HepG2 (cell line): ENCODE results near the gene MRAP. TPM values are rescaled to one million over a fixed set of nuclear protein-coding genes. Genes with fewer than 3 reads are reported as not detected.

Experiments used
- ATAC-seq: fragments of 200-7000 bp; cut with Tn5 transposase; 3 replicates; pipeline ENCODE4 v1.9.1; 2020; ENCODE audit warnings: mild to moderate bottlenecking, moderate library complexity
- BruUV-seq: library from RNA; stranded (reverse); fragments of 400-500 nt; replicated peaks from 2 replicates; lab custom pipeline; 2021; lab: Mats Ljungman, UMichigan
- CTCF ChIA-PET: fragments of 300-600 bp; formaldehyde crosslinking; extraction: SDS; loops from one replicate; lab custom pipeline; 2021; ENCODE audit warnings: low total read pairs, inconsistent platforms, low intra/inter-chr PET ratio; lab: Yijun Ruan, JAX
- POLR2A ChIA-PET: fragments of 350-600 bp; sonication (Branson Sonifier 250); formaldehyde crosslinking; loops from one replicate; lab custom pipeline; 2020; ENCODE audit warnings: antibody characterized with exemption, inconsistent platforms; lab: Yijun Ruan, JAX
- DNase-seq: peaks from one replicate; pipeline ENCODE4 v3.0.0-alpha.2; 2015; ENCODE audit warnings: low spot score
- FAIRE-seq: peaks from 3 replicates; lab custom pipeline; 2011; peaks lifted over from hg19 to GRCh38; lab: Jason Lieb, UNC
- H2AFZ ChIP-seq: one replicate; pipeline ENCODE4 v1.6.1; 2011; ENCODE audit warnings: low read length, inconsistent platforms
- H3K27ac ChIP-seq: fragments of 300-600 bp; 3 replicates; pipeline ENCODE4 v1.8.0; 2011; ENCODE audit warnings: mixed run types, mild to moderate bottlenecking, mixed read lengths, low read length, inconsistent platforms; ENCODE audit not compliant: insufficient read depth; ENCODE audit errors: extremely low read length
- H3K27me3 ChIP-seq, 2 experiments: fragments of 200-600 bp in 1 of 2; 2 replicates in 1 of 2; 3 replicates in 1 of 2; pipeline versions ENCODE4 v1.6.0 to v1.8.0; 2011; ENCODE audit warnings: low read length in 2 of 2, mild to moderate bottlenecking in 2 of 2, moderate library complexity in 2 of 2, inconsistent platforms in 1 of 2; ENCODE audit not compliant: insufficient read depth in 2 of 2, control insufficient read depth in 1 of 2
- H3K36me3 ChIP-seq, 2 experiments: fragments of 200-600 bp in 1 of 2; replicated peaks in 1 of 2; 2 replicates in 1 of 2; 3 replicates in 1 of 2; pipeline versions ENCODE4 v1.5.1 to v1.8.0; 2011; ENCODE audit warnings: low read length in 2 of 2, inconsistent platforms in 1 of 2; ENCODE audit not compliant: insufficient read depth in 2 of 2, control insufficient read depth in 1 of 2
- H3K4me1 ChIP-seq: 2 replicates; pipeline ENCODE4 v1.5.1; 2012; ENCODE audit warnings: low read length, inconsistent platforms; ENCODE audit not compliant: insufficient read depth
- H3K4me2 ChIP-seq: 2 replicates; pipeline ENCODE4 v1.6.0; 2011; ENCODE audit warnings: low read depth, low read length, inconsistent platforms
- H3K4me3 ChIP-seq, 3 experiments: fragments of 200-600 bp in 1 of 3; sonication (generic), shearing (Covaris generic) in 1 of 3; replicated peaks in 1 of 3; 2 replicates each; pipeline ENCODE4 v1.5.1; 2011 to 2016; ENCODE audit warnings: low read length in 3 of 3, inconsistent platforms in 2 of 3, low read depth in 2 of 3, mild to moderate bottlenecking in 2 of 3, control low read depth in 1 of 3, mixed read lengths in 1 of 3; ENCODE audit not compliant: insufficient read depth in 1 of 3
- H3K79me2 ChIP-seq: one replicate; pipeline ENCODE4 v1.6.1; 2011; ENCODE audit warnings: low read length, inconsistent platforms; ENCODE audit not compliant: insufficient read depth
- H3K9ac ChIP-seq: 2 replicates; pipeline ENCODE4 v1.6.0; 2011; ENCODE audit warnings: mild to moderate bottlenecking, low read depth, low read length, inconsistent platforms; ENCODE audit not compliant: insufficient read depth
- H3K9me3 ChIP-seq: 2 replicates; pipeline ENCODE4 v1.5.1; 2012; ENCODE audit warnings: mild to moderate bottlenecking, low read length
- H4K20me1 ChIP-seq: 2 replicates; pipeline ENCODE4 v1.6.0; 2011; ENCODE audit warnings: inconsistent platforms, mild to moderate bottlenecking, low read length, moderate library complexity; ENCODE audit not compliant: insufficient read depth
- GABPA ChIP-seq, 2 experiments: IDR thresholded peaks; 2 replicates each; pipeline ENCODE4 v1.6.1; 2011 to 2016; ENCODE audit warnings: low read depth in 2 of 2, low read length in 1 of 2, missing biosample characterization in 1 of 2, missing genetic modification characterization in 1 of 2
- JUNB ChIP-seq: sonication (generic); formaldehyde crosslinking; IDR thresholded peaks from 2 replicates; pipeline ENCODE4 v1.8.0; 2022; ENCODE audit warnings: missing genetic modification reagents, mild to moderate bottlenecking, borderline replicate concordance
- KDM2A ChIP-seq: sonication (generic); formaldehyde crosslinking; IDR thresholded peaks from 2 replicates; pipeline ENCODE4 v1.4.0; 2020; ENCODE audit warnings: low read depth, missing genetic modification reagents, borderline replicate concordance
- KDM5A ChIP-seq: fragments of 200-600 bp; sonication (generic); IDR thresholded peaks from 2 replicates; pipeline ENCODE4 v1.7.0; 2018; ENCODE audit warnings: antibody characterized with exemption, mild to moderate bottlenecking, low read length, borderline replicate concordance
- NKX3-1 ChIP-seq: sonication (generic); formaldehyde crosslinking; IDR thresholded peaks from 2 replicates; pipeline ENCODE4 v1.5.0; 2020; ENCODE audit warnings: missing genetic modification reagents
- SPEN ChIP-seq: sonication (generic); formaldehyde crosslinking; IDR thresholded peaks from 2 replicates; pipeline ENCODE4 v1.5.1; 2020; ENCODE audit warnings: low read depth, mild to moderate bottlenecking, missing genetic modification reagents
- ZNF260 ChIP-seq: sonication (generic); formaldehyde crosslinking; IDR thresholded peaks from 2 replicates; pipeline ENCODE4 v1.4.0; 2020; ENCODE audit warnings: missing genetic modification reagents, low read depth, mild to moderate bottlenecking, borderline replicate concordance
- ZNF432 ChIP-seq: sonication (generic); formaldehyde crosslinking; IDR thresholded peaks from 2 replicates; pipeline ENCODE4 v1.5.0; 2020; ENCODE audit warnings: missing genetic modification reagents, mild to moderate bottlenecking, borderline replicate concordance
- ZNF441 ChIP-seq: sonication (generic); formaldehyde crosslinking; IDR thresholded peaks from 2 replicates; pipeline ENCODE4 v1.7.0; 2021; ENCODE audit warnings: missing genetic modification reagents, borderline replicate concordance
- ZNF773 ChIP-seq: sonication (generic); formaldehyde crosslinking; IDR thresholded peaks from 2 replicates; pipeline ENCODE4 v1.4.0; 2020; ENCODE audit warnings: missing genetic modification reagents, borderline replicate concordance
- ZNF883 ChIP-seq: sonication (generic); formaldehyde crosslinking; IDR thresholded peaks from 2 replicates; pipeline ENCODE4 v1.5.1; 2020; ENCODE audit warnings: mild to moderate bottlenecking, missing genetic modification reagents; ENCODE audit errors: not compliant biosample characterization
- ZSCAN31 ChIP-seq: sonication (generic); formaldehyde crosslinking; IDR thresholded peaks from 2 replicates; pipeline ENCODE4 v1.5.0; 2020; ENCODE audit warnings: low read depth, mild to moderate bottlenecking, missing genetic modification reagents
- WGBS: methylation state at CpG from one replicate; pipeline ENCODE4 v1.1.6; 2017; ENCODE audit warnings: low lambda C conversion rate; 5-methylcytosine and 5-hydroxymethylcytosine counted together
- in situ Hi-C: cut with HindIII; loops from 2 replicates; pipeline ENCODE4 v1.10.0; 2017; ENCODE audit warnings: low pct_unique_long_range_greater_than_20kb; ENCODE audit not compliant: extremely low pct_ligation_motif_present
- intact Hi-C: fragments of 100-400 bp; cut with micrococcal nuclease; formaldehyde crosslinking; loops from one replicate; pipeline ENCODE4 v1.10.0; 2022; ENCODE audit not compliant: unreplicated experiment
- polyA plus RNA-seq, 8 experiments: library from polyadenylated mRNA; depleted of rRNA in 3 of 8; stranded (reverse) in 7 of 8; unstranded in 1 of 8; fragments of >200 nt; fragmentation: Illumina TruSeq in 4 of 8; extraction: Trizol in 4 of 8; gene quantifications; 2 replicates each; pipeline versions ENCODE4 v1.2.1 to v1.2.3, GENCODE V29; 2011 to 2016; ENCODE audit warnings: low read depth in 4 of 8, missing spikeins in 1 of 8, mixed read lengths in 1 of 8; ENCODE audit not compliant: insufficient read depth in 1 of 8
- total RNA-seq, 5 experiments: library from RNA; depleted of rRNA; stranded (reverse); fragments of >200 nt; fragmentation: Illumina TruSeq; extraction: Trizol; gene quantifications; 2 replicates each; pipeline ENCODE4 v1.2.3, GENCODE V29; 2016; ENCODE audit warnings: low read depth in 1 of 5
- TF ChIP-seq, protein P1 (sequence below): sonication (generic); formaldehyde crosslinking; IDR thresholded peaks from 2 replicates; pipeline ENCODE4 v1.4.0; 2020; ENCODE audit warnings: mild to moderate bottlenecking, missing genetic modification reagents, borderline replicate concordance

MRAP gene
- total and polyA plus RNA-seq, 2 of the 13 experiments (the other 11 are each of a cell fraction or from before 2014, with no cell fraction given) = 0.46 to 1.2 TPM

DNA sequence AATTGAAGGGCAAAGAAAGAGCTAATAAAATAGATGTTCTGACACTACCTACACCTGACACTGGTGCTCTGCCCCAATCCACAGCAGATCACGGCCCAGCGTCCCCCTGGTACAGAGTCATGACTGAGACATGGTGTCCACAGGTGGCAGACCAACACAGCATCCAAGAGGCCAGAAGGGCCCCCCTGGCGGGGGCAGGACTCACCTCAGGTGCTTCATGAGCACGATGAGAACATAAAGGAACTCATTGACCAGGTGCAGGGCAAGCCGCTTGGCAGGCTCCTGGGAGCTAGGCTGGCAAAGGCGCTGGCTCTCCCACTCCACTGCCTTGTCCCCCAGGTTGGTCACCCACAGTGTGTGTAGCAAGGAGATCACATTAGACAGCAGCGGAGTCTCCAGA is 20.4 kb downstream of the MRAP start:
- Histone ChIP-seq H3K4me1 (peaks cover 14% of the 10 kb centered on the region), H3K9me3 (no peaks in the 10 kb centered on the region), H2AFZ (no peak overlapping the region), H3K79me2 (no peaks in the 10 kb centered on the region), H4K20me1 (no peaks in the 10 kb centered on the region), H3K27ac (no peak overlapping the region), H3K27me3 (no peaks in the 10 kb centered on the region), H3K4me3 (no peak overlapping the region), H3K36me3 (peaks cover 40 to 92% of the 10 kb centered on the region in 2 experiments), H3K4me2 (no peak overlapping the region), H3K9ac (no peak overlapping the region)
- POLR2A ChIA-PET = interaction anchor here (0.9 kb wide), 1 partner anchor 9 kb away, joined by 3 read pairs; no protein-coding TSS in a partner anchor
- CTCF ChIA-PET = no interaction called here
- 97% methylated on average over 6 of the region's 7 CpGs for WGBS
- in situ Hi-C loops = no loop called here
- no peak for TF ChIP-seq SPEN
- TF ChIP-seq ZNF260 (CRISPR knock-in tag) = no peak
- TF ChIP-seq ZNF441 (CRISPR knock-in tag) = no peak
- TF ChIP-seq KDM5A = no peak
- TF ChIP-seq ZSCAN31 (CRISPR knock-in tag) = no peak
- no peak for TF ChIP-seq ZNF883 (CRISPR knock-in tag)
- TF ChIP-seq ZNF432 (CRISPR knock-in tag) = no peak
- TF ChIP-seq, protein P1, sequence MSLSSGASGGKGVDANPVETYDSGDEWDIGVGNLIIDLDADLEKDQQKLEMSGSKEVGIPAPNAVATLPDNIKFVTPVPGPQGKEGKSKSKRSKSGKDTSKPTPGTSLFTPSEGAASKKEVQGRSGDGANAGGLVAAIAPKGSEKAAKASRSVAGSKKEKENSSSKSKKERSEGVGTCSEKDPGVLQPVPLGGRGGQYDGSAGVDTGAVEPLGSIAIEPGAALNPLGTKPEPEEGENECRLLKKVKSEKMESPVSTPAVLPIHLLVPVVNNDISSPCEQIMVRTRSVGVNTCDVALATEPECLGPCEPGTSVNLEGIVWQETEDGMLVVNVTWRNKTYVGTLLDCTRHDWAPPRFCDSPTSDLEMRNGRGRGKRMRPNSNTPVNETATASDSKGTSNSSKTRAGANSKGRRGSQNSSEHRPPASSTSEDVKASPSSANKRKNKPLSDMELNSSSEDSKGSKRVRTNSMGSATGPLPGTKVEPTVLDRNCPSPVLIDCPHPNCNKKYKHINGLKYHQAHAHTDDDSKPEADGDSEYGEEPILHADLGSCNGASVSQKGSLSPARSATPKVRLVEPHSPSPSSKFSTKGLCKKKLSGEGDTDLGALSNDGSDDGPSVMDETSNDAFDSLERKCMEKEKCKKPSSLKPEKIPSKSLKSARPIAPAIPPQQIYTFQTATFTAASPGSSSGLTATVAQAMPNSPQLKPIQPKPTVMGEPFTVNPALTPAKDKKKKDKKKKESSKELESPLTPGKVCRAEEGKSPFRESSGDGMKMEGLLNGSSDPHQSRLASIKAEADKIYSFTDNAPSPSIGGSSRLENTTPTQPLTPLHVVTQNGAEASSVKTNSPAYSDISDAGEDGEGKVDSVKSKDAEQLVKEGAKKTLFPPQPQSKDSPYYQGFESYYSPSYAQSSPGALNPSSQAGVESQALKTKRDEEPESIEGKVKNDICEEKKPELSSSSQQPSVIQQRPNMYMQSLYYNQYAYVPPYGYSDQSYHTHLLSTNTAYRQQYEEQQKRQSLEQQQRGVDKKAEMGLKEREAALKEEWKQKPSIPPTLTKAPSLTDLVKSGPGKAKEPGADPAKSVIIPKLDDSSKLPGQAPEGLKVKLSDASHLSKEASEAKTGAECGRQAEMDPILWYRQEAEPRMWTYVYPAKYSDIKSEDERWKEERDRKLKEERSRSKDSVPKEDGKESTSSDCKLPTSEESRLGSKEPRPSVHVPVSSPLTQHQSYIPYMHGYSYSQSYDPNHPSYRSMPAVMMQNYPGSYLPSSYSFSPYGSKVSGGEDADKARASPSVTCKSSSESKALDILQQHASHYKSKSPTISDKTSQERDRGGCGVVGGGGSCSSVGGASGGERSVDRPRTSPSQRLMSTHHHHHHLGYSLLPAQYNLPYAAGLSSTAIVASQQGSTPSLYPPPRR (CRISPR knock-in tag) = no peak
- TF ChIP-seq JUNB (CRISPR knock-in tag) = no peak
- no peak for TF ChIP-seq GABPA (IDR thresholded peaks at IDR 0.05; ENCODE audit: low read depth, low read length)
- no peak for TF ChIP-seq GABPA (CRISPR knock-in tag; IDR thresholded peaks at IDR 0.05; ENCODE audit: low read depth)
- TF ChIP-seq ZNF773 (CRISPR knock-in tag) = no peak
- TF ChIP-seq NKX3-1 = no peak
- TF ChIP-seq KDM2A (CRISPR knock-in tag) = no peak
- FAIRE-seq (no peak), ATAC-seq (no peak), DNase-seq (no peak)
- no TSS peak for BruUV-seq
- intact Hi-C loops = no loop called here
